GM12874 (cell line): ENCODE results near the gene SLC7A6.

Experiments
- CTCF ChIP-seq: IDR thresholded peaks from 2 replicates; pipeline ENCODE4 v1.5.1; 2011; ENCODE audit warnings: low read depth, mild to moderate bottlenecking, control low read depth, low read length, moderate library complexity; ENCODE audit not compliant: insufficient read depth

The SLC7A6 gene

GRCh38 chr16:68289202-68289601, 24.9 kb downstream of the SLC7A6 start:
- no peak for TF ChIP-seq CTCF

GRCh38 chr16:68289621-68290329, 25.4 kb downstream of the SLC7A6 start:
- no peak for TF ChIP-seq CTCF

- no peak for TF ChIP-seq CTCF
Measured at GRCh38 chr16:68290450-68290849, 26.1 kb downstream of the SLC7A6 start.

DNA sequence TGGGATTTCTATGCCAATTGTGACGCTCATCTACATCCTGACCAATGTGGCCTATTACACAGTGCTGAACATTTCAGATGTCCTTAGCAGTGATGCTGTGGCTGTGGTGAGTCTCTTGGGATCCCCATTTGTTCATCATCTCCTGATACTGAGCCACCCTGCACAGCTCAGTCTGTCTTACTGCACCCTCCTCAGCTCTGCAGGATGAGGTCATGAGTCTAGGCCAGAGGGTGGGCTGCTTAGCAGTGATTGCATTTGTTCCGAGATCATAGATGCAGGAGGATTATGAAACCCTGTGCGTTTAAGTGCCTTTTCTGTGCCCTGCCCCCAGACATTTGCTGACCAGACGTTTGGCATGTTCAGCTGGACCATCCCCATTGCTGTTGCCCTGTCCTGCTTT, 26.9 kb downstream of the SLC7A6 start:
- TF ChIP-seq CTCF, result no peak

GRCh38 chr16:68292425-68292824, 28.1 kb downstream of the SLC7A6 start:
- TF ChIP-seq CTCF, result no peak

- no peak for TF ChIP-seq CTCF
Measured at GRCh38 chr16:68296291-68296690, 32.0 kb downstream of the SLC7A6 start.

DNA sequence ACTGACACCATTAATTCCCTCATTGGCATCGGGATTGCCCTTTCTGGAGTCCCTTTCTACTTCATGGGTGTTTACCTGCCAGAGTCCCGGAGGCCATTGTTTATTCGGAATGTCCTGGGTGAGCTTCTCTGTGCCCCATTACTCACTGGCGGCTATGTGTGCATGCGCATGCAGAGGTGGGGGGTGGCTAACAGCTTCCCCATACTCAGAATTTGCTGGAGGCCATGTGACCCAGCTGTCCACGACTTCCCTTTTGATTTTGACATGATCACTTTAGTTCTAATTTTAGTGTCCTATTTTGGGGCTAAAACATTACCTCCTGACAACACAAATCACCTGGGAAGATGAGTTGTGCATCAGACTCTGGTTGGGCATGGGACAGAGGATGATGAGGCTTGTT, 32.4 kb downstream of the SLC7A6 start:
- no peak for TF ChIP-seq CTCF
